ENCODE results near the gene CD40. TPM values are rescaled to one million over a fixed set of nuclear protein-coding genes. Genes with fewer than 3 reads are reported as not detected.

Gene CD40
- polyA plus RNA-seq, 3 donors: 14.4 to 26.1 (median 18.8) TPM

DNA sequence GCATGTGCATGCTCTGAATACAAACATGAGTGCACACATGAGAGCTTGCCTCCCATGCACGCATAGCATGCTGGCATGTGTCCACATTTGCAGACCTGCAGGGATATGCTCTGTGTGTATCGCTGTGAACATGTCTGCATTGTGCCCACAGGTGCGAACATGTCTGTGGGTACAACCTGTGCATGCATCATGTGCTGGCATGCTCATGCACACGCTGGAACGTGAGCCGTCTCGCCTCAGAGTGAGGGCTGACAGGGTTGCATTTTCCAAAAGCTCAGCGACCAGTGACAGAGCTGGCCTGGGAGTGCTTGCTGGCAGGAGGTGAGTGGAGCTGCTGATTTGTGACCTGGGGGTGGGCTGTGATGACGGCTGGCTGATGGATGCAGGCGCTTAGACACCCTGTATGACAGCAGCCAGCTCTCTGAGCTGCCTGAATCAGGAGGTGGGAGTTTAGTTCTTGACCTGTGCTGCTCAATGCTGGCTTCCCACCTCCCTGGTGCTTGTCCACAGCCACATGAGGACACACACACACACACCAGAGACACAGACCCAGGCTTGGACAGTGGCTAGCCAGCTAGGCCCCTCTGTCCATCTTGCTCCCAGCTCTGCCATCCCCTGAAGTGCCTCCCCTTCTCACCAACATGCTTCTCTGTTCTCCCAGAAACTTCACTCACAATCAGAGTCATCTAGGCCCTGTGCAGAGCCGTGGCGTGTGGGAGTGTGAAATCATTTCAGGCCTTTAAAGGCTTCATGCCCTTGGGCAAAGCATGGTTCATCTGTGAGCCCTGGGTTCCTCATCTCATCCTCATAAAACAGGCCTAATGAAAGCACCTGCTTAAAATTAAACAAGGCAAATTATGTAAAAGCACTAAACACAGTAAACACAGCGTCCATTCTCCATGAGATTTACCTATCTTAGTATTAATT, 51.4 kb downstream of the CD40 start:
- Histone ChIP-seq H3K36me3 (replicated peaks in 1 of 2; ENCODE audit: control insufficient read depth in 1 of 2, insufficient read depth in 2 of 2, low read length in 2 of 2) (no peaks in the 10 kb centered on the region), H3K4me2 (replicated peaks; ENCODE audit: extremely low read depth, low read length, poor library complexity, severe bottlenecking) (no peak overlapping the region), H2AFZ (ENCODE audit: insufficient read depth, low read depth, low read length, poor library complexity, severe bottlenecking) (no peak overlapping the region), H3K4me1 (ENCODE audit: control insufficient read depth in 1 of 2, insufficient read depth in 2 of 2, low read length in 2 of 2) (no peaks in the 10 kb centered on the region), H3K27me3 (ENCODE audit: control insufficient read depth in 2 of 2, insufficient read depth in 2 of 2, low read length in 2 of 2) (peaks cover 17 to 27% of the 10 kb centered on the region in 2 donors), H3K79me2 (ENCODE audit: insufficient read depth, low read length) (no peaks in the 10 kb centered on the region), H3K9ac (ENCODE audit: insufficient read depth, low read length, poor library complexity, severe bottlenecking) (no peak overlapping the region), H3K27ac (ENCODE audit: low read depth in 1 of 2, low read length in 2 of 2) (no peak overlapping the region), H3K4me3 (replicated peaks in 1 of 3; ENCODE audit: low read depth in 2 of 3, low read length in 3 of 3) (no peak overlapping the region), H4K20me1 (ENCODE audit: insufficient read depth, low read length) (no peaks in the 10 kb centered on the region), H3K9me3 (replicated peaks in 1 of 2; ENCODE audit: control insufficient read depth in 1 of 2, insufficient read depth in 1 of 2, low read length in 2 of 2) (peaks cover 0 to 4% of the 10 kb centered on the region in 2 donors)
- TF ChIP-seq CTCF (IDR thresholded peaks at IDR 0.05): no peak
- peaks cover 3% of the 10 kb centered on the region for H3K4me1 Mint-ChIP-seq
- H3K27ac Mint-ChIP-seq: peak overlapping the region in 1 of 7 donors; percentile 57
- peak overlapping the region in 1 of 2 donors; percentile 19 for H3K4me3 Mint-ChIP-seq
- no peak for DNase-seq
- peaks cover 24 to 50% (median 37%) of the 10 kb centered on the region in 3 donors for H3K27me3 Mint-ChIP-seq (ENCODE audit: low read depth in 3 of 3)
- intact Hi-C loops (cut with micrococcal nuclease): loop anchor here (10.0 kb wide), 2 partner anchors 145 to 155 kb away; partner anchors contain the start of gene SLC12A5 (in 1 of the 2)
- peaks cover 0 to 13% (median 2%) of the 10 kb centered on the region in 7 donors for H3K9me3 Mint-ChIP-seq
- no peaks in the 10 kb centered on the region for H3K36me3 Mint-ChIP-seq
- WGBS (ENCODE audit: insufficient coverage): 85% methylated on average over 10 of the region's 13 CpGs

DNA sequence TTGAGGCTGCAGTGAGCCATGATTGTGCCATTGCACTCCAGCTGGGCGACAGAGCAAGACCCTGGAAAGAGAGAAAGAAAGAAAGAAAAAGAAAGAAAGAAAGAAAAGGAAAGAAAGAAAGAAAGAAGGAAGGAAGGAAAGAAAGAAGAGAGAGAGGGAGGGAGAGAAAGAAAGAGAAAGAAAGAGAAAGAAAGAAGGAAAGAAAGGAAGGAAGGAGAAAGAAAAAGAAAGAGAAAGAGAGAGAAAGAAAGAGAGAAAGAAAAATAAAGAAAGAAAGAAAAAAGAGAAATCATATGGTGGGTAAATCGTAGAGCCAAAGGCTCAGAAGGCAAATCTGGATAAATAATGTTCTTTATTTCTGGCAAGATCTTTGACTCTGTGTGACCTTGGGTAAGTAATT, 53.4 kb downstream of the CD40 start:
- H3K27ac Mint-ChIP-seq: no peak overlapping the region
- H3K4me2 ChIP-seq (replicated peaks; ENCODE audit: extremely low read depth, low read length, poor library complexity, severe bottlenecking): no peak overlapping the region
- intact Hi-C loops (cut with micrococcal nuclease): loop anchor here (10.0 kb wide), 2 partner anchors 147 to 157 kb away; partner anchors contain the start of gene SLC12A5 (in 1 of the 2)
- H3K36me3 Mint-ChIP-seq: no peaks in the 10 kb centered on the region
- H3K27me3 ChIP-seq (ENCODE audit: control insufficient read depth in 2 of 2, insufficient read depth in 2 of 2, low read length in 2 of 2): peaks cover 28 to 43% of the 10 kb centered on the region in 2 donors
- no peaks in the 10 kb centered on the region for H3K4me1 ChIP-seq (ENCODE audit: control insufficient read depth in 1 of 2, insufficient read depth in 2 of 2, low read length in 2 of 2)
- H3K9me3 ChIP-seq (replicated peaks in 1 of 2; ENCODE audit: control insufficient read depth in 1 of 2, insufficient read depth in 1 of 2, low read length in 2 of 2): peaks cover 0 to 4% of the 10 kb centered on the region in 2 donors
- no peak overlapping the region for H2AFZ ChIP-seq (ENCODE audit: insufficient read depth, low read depth, low read length, poor library complexity, severe bottlenecking)
- H3K27me3 Mint-ChIP-seq (ENCODE audit: low read depth in 3 of 3): peaks cover 41 to 65% (median 54%) of the 10 kb centered on the region in 3 donors
- 71% methylated on average over 2 of the region's 2 CpGs for whole genome bisulfite sequencing (ENCODE audit: insufficient coverage)
- no peaks in the 10 kb centered on the region for H4K20me1 ChIP-seq (ENCODE audit: insufficient read depth, low read length)
- H3K4me1 Mint-ChIP-seq: peaks cover 6% of the 10 kb centered on the region
- TF ChIP-seq CTCF (IDR thresholded peaks at IDR 0.05): no peak
- H3K4me3 Mint-ChIP-seq: no peak overlapping the region
- H3K9ac ChIP-seq (ENCODE audit: insufficient read depth, low read length, poor library complexity, severe bottlenecking): no peak overlapping the region
- H3K9me3 Mint-ChIP-seq: peaks cover 0 to 16% (median 2%) of the 10 kb centered on the region in 7 donors
- no peak overlapping the region for H3K27ac ChIP-seq (ENCODE audit: low read depth in 1 of 2, low read length in 2 of 2)
- no peak overlapping the region for H3K4me3 ChIP-seq (replicated peaks in 1 of 3; ENCODE audit: low read depth in 2 of 3, low read length in 3 of 3)
- H3K36me3 ChIP-seq (replicated peaks in 1 of 2; ENCODE audit: control insufficient read depth in 1 of 2, insufficient read depth in 2 of 2, low read length in 2 of 2): no peaks in the 10 kb centered on the region
- DNase-seq: no peak
- no peaks in the 10 kb centered on the region for H3K79me2 ChIP-seq (ENCODE audit: insufficient read depth, low read length)

Measured in CD14-positive monocyte (primary cell).